Spinal cord (tissue), 10 donors: ENCODE results near the gene RBM26. TPM values are rescaled to one million over a fixed set of nuclear protein-coding genes. Genes with fewer than 3 reads are reported as not detected.

Source experiments
- DNase-seq, 6 donors: peaks; one replicate each; pipeline versions ENCODE4 v3.0.0 to v3.0.0-alpha.2; 2013 to 2015; ENCODE audit warnings: low spot score in 6 of 6, low read depth in 4 of 6
- H3K27ac ChIP-seq: one replicate; pipeline ENCODE4 v1.5.1; 2013; ENCODE audit warnings: low read depth, low read length, control low read depth
- H3K27me3 ChIP-seq: one replicate; pipeline ENCODE4 v1.6.1; 2013; ENCODE audit warnings: low read length; ENCODE audit not compliant: control insufficient read depth, insufficient read depth
- H3K36me3 ChIP-seq: one replicate; pipeline ENCODE4 v1.6.1; 2013; ENCODE audit warnings: low read length; ENCODE audit not compliant: control insufficient read depth, insufficient read depth
- H3K4me1 ChIP-seq: one replicate; pipeline ENCODE4 v1.6.1; 2013; ENCODE audit warnings: low read length; ENCODE audit not compliant: control insufficient read depth, insufficient read depth
- H3K4me3 ChIP-seq: one replicate; pipeline ENCODE4 v1.5.1; 2013; ENCODE audit warnings: low read depth, low read length, control low read depth
- H3K9me3 ChIP-seq: one replicate; pipeline ENCODE4 v1.6.1; 2013; ENCODE audit warnings: low read length; ENCODE audit not compliant: control insufficient read depth, insufficient read depth
- WGBS: methylation state at CpG from one replicate; pipeline ENCODE4 v1.1.5; 2013; ENCODE audit warnings: missing lambda C conversion rate; ENCODE audit not compliant: insufficient coverage; 5-methylcytosine and 5-hydroxymethylcytosine counted together
- polyA plus RNA-seq, 2 donors: library from polyadenylated mRNA; unstranded; fragments of 120-200 nt; gene quantifications; one replicate each; pipeline ENCODE4 v1.2.1, GENCODE V29; 2013; ENCODE audit not compliant: insufficient read length in 2 of 2
- total RNA-seq, 2 donors: library from RNA; depleted of rRNA in 1 of 2; stranded (reverse); fragments of 120-200 nt in 1 of 2; fragments of >200 nt in 1 of 2; gene quantifications; one replicate each; pipeline versions ENCODE4 v1.2.3 to v1.2.4, GENCODE V29; 2013 to 2014
- donor health status: healthy.

The RBM26 gene
- total and polyA plus RNA-seq, 4 donors: 37.9 to 70.2 (median 61.3) TPM

DNA sequence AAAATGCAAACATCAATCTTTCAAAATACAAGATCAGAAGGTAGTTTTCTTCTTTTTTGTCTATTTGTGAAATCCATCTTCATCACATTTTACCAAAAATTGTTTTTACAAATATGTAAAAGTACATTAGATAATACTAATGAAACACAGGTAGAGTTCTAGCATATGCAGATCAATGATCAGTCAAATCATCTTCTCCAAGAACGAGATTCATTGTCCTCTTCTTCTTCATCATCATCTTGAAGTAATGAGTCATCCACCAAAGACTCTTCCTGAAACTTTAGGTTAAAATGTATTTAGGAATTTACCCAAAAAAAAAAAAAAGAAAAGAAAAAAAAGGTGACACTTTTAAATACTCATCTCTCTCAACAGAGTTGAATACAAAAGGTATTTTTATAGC, 85.6 kb downstream of the RBM26 start:
- no peak for DNase-seq
- no CpG with 5 or more reads among the region's 1 CpG for WGBS
- Histone ChIP-seq H3K9me3 (no peaks in the 10 kb centered on the region), H3K27me3 (no peaks in the 10 kb centered on the region), H3K4me3 (no peak overlapping the region), H3K36me3 (no peaks in the 10 kb centered on the region), H3K4me1 (no peaks in the 10 kb centered on the region), H3K27ac (no peak overlapping the region)

DNA sequence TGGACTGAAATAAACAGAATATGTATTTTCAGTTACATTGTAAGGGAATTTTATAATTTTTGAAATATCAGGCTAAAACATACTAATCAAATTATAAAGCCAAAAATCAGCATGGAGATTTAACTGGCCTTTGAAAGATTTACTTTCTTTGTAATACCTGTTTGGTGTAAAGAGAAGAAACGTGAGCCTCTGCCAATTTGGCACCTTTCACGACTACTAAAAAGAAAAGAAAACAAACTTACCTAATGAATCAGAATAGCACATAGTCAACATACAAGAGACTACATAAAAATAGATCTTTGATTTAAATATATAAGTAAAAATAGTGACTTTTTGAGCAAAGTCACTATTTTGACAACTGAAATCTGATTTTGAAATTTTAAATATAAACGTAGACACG, 87.4 kb downstream of the RBM26 start:
- Histone ChIP-seq H3K9me3 (no peaks in the 10 kb centered on the region), H3K27ac (no peak overlapping the region), H3K4me3 (no peak overlapping the region), H3K36me3 (no peaks in the 10 kb centered on the region), H3K27me3 (no peaks in the 10 kb centered on the region), H3K4me1 (no peaks in the 10 kb centered on the region)
- no peak for DNase-seq
- WGBS: no CpG with 5 or more reads among the region's 4 CpGs

DNA sequence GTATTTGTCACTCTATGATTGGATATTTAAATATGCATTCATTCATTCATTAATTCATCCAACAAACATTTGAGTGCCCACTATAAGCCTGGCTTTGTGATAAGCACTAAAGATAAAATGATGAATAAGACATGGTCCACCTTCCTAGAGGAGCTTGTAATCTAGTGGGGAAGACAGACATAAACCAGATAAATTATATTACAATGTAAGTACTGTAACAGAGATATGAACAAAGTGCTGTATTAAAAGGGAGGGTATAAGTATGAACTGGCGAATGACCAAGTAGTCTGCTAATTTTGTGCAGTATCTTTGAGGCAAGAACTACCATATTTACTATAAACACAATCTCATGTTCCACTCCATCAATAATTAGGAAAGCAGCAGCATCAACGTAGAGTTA, 88.2 kb downstream of the RBM26 start:
- no peaks in the 10 kb centered on the region for H3K4me1 ChIP-seq
- no peaks in the 10 kb centered on the region for H3K27me3 ChIP-seq
- no peaks in the 10 kb centered on the region for H3K9me3 ChIP-seq
- no peak for DNase-seq
- WGBS: no CpG with 5 or more reads among the region's 2 CpGs
- no peaks in the 10 kb centered on the region for H3K36me3 ChIP-seq
- H3K27ac ChIP-seq: no peak overlapping the region
- no peak overlapping the region for H3K4me3 ChIP-seq

DNA sequence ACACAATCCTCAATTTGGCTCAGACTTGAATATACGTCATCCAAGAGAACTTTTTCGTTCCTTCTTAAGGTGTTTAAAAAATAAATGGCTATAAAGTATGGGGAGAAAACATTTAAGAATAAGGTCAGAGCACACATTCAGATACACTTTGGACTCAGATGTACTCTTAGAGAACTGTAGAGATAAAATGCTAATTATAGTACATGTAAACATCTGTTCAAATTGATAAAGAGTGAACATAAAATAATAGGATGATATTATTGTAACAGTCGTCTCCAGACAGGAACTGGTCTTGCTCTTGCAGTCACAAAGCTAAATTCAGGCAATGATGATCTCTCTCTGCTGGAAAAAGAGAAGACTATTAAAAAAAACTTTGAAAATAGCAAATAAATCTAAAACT, 91.4 kb downstream of the RBM26 start:
- H3K4me1 ChIP-seq: no peaks in the 10 kb centered on the region
- WGBS: no CpG with 5 or more reads among the region's 3 CpGs
- no peak overlapping the region for H3K4me3 ChIP-seq
- H3K36me3 ChIP-seq: no peaks in the 10 kb centered on the region
- no peak overlapping the region for H3K27ac ChIP-seq
- H3K9me3 ChIP-seq: no peaks in the 10 kb centered on the region
- DNase-seq: no peak
- no peaks in the 10 kb centered on the region for H3K27me3 ChIP-seq

DNA sequence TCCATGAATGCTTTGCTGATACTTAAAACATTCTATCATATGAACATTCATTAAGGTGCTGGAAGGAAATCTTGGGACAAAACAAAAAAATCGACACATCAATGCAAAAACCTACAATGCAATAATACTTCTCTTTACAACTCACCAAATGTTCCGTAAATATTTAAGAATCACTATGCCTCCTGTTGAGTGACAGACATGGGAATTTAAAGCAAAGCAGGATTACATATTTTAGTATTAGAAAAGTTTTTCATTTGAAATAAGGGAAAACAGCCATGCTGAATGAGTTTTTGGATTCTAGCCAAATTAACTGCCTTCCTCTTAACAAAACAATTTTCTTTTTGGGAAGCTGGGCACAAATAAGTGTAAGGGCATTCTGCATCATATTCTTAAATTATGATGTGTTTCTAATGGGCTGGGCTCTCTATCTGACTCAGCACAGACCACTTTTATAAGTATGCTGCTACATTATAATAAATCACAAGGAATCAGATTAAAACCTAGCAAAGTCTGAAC, 93.7 kb downstream of the RBM26 start:
- no peak overlapping the region for H3K27ac ChIP-seq
- whole genome bisulfite sequencing: no CpG with 5 or more reads among the region's 2 CpGs

DNA sequence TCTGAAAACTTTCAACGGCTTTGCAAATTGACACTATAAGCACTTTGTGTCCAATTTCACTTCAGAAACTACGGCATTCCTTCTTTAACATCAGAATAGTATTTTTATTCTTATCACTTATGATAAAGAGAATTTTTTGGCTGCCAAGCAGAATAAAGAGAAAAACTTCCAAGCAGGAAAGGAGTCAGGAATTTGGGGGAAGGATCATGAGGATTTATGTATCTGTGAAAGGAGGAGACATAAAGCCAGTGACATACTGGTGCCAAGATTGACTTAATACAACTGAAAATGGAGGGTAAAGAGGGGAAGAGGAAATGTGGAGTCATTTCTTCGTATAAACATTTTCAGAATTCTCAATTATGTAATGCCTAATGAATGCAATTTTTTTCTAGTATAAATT, 94.7 kb downstream of the RBM26 start:
- Histone ChIP-seq H3K27me3 (no peaks in the 10 kb centered on the region), H3K36me3 (no peaks in the 10 kb centered on the region), H3K4me1 (peaks cover 4% of the 10 kb centered on the region), H3K4me3 (no peak overlapping the region), H3K9me3 (no peaks in the 10 kb centered on the region), H3K27ac (no peak overlapping the region)
- no peak for DNase-seq
- no CpG with 5 or more reads among the region's 3 CpGs for WGBS

More for the DNA sequence above, 93.7 kb downstream of the RBM26 start:
- Histone ChIP-seq H3K4me3 (no peak overlapping the region), H3K36me3 (no peaks in the 10 kb centered on the region), H3K9me3 (no peaks in the 10 kb centered on the region), H3K27me3 (no peaks in the 10 kb centered on the region), H3K4me1 (peaks cover 4% of the 10 kb centered on the region)
- DNase-seq: no peak

DNA sequence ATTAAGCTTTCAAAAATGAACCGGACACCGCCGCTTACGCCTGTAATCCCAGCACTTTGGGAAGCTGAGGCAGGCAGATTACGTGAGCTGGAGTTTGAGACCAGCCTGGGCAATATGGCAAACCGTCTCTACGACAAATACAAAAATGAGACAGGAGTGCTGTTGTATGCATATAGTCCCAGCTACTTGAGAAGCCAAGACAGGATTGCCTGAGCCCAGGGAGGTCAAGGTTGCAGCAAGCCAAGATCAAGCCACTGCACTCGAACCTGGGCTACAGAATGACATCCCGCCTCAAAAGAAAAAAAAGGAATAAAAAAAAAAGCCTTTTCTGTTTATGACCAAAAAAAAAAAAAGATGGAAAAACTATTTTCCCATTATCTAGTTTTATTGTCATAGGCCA, 96.4 kb downstream of the RBM26 start:
- Histone ChIP-seq H3K4me1 (peaks cover 4% of the 10 kb centered on the region), H3K4me3 (no peak overlapping the region), H3K27ac (no peak overlapping the region), H3K36me3 (no peaks in the 10 kb centered on the region), H3K9me3 (no peaks in the 10 kb centered on the region), H3K27me3 (no peaks in the 10 kb centered on the region)
- no peak for DNase-seq
- WGBS: 91% methylated on average over 7 of the region's 9 CpGs

DNA sequence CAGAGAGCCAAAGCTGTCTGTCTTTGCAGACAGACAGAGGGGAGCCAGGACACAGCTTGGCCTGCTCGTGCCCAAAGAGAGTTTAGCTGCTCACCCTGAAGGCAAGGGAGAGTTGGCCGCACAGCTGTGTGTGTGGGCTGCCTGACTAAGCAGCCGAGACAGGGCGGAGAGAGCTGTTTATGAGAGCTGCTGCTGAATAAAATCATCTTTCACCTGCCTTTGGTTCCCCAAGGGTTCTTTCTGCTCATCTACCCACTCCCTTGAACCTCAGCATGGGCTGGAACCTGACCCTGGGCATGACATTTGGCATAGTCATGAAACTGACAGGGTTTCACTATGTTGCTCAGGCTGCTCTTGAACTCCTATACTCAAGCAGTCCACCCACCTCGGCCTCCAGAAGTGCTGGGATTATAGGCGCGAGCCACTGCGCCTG, 98.2 kb downstream of the RBM26 start:
- Histone ChIP-seq H3K9me3 (no peaks in the 10 kb centered on the region), H3K27me3 (no peaks in the 10 kb centered on the region), H3K4me3 (no peak overlapping the region), H3K4me1 (peaks cover 4% of the 10 kb centered on the region), H3K27ac (no peak overlapping the region), H3K36me3 (no peaks in the 10 kb centered on the region)
- WGBS: 52% methylated on average over 2 of the region's 8 CpGs
- DNase-seq: no peak

DNA sequence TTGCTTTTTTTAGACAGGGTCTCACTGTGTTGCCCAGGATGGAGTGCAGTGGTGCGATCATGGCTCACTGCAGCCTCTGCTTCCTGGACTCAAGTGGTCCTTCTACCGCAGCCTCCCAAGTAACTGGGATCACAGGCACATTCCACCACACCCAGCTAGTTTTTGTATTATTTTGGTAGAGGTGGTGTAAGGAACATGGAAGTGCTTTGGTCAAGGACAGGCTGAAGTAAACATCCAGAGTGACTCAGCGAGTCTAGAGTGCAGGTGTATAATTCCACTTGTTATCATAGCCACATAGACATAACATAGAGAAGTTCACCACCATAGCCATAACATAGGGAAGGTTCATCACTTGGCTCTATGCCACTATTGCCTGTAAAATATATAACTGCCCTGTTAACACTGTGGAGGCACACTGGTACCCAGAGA, 98.6 kb downstream of the RBM26 start:
- no peak for DNase-seq
- 100% methylated on average over 2 of the region's 3 CpGs for WGBS
- no peak overlapping the region for H3K4me3 ChIP-seq

DNA sequence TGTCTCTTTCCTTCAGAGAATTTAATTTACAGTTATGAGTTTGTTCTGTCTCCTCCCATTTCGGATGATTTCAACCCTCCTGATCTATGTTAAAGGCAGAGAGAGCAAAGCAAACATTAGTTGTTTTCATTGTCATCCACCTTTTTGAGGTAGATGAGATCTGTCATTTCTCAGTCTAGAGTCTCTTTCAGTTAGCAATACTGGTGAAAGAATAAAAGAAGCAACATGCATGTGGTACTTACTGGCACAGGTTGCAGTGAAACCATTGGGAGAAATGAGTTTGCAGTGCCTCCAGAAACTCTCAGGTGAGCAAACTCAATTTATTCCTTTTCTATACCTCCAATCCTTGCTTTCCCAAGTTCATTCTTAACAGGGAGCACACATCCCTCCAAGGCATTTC, 99.4 kb downstream of the RBM26 start:
- no peaks in the 10 kb centered on the region for H3K9me3 ChIP-seq
- DNase-seq: no peak
- H3K4me3 ChIP-seq: no peak overlapping the region
- WGBS: no CpG with 5 or more reads among the region's 1 CpG
- H3K36me3 ChIP-seq: no peaks in the 10 kb centered on the region
- H3K4me1 ChIP-seq: peaks cover 4% of the 10 kb centered on the region
- H3K27ac ChIP-seq: no peak overlapping the region
- H3K27me3 ChIP-seq: no peaks in the 10 kb centered on the region

More for the DNA sequence above, 98.6 kb downstream of the RBM26 start:
- Histone ChIP-seq H3K27me3 (no peaks in the 10 kb centered on the region), H3K36me3 (no peaks in the 10 kb centered on the region), H3K27ac (no peak overlapping the region), H3K9me3 (no peaks in the 10 kb centered on the region), H3K4me1 (peaks cover 4% of the 10 kb centered on the region)
